Measurements from ENCODE around the gene UXS1.

DNA sequence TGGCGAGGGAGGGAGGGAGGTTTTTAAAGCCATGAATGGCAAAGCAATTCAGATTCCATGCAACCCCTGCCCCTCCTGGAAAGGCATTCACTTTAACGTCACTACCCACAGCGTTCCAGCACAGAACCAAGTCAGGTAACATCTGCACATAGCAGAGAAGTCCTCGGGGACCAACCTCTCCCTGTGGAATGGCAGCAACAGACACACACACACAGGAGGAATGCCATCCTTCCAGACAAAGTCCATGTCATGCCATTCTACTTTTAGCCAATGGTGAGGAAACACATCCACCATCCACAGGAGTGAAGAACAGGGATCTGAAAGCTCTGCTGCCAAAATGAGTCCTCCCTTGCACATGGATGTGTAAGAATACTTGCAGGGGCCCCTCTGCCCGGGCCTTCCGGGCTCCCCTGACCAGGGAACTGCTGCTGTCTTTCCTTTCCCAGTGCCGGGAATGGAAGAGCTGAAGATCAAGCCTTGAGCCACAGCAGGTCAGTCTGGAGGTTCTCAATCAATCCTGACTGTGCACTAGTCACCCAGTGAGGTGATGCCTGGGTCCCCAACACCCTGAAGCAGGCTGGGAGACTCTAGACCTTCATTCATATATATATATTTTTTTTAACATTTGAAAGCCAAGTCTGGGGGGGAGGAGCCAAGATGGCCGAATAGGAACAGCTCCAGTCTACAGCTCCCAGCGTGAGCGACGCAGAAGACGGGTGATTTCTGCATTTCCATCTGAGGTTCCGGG lies 63.7 kb downstream of the UXS1 start:
- TF ChIP-seq, protein P1, sequence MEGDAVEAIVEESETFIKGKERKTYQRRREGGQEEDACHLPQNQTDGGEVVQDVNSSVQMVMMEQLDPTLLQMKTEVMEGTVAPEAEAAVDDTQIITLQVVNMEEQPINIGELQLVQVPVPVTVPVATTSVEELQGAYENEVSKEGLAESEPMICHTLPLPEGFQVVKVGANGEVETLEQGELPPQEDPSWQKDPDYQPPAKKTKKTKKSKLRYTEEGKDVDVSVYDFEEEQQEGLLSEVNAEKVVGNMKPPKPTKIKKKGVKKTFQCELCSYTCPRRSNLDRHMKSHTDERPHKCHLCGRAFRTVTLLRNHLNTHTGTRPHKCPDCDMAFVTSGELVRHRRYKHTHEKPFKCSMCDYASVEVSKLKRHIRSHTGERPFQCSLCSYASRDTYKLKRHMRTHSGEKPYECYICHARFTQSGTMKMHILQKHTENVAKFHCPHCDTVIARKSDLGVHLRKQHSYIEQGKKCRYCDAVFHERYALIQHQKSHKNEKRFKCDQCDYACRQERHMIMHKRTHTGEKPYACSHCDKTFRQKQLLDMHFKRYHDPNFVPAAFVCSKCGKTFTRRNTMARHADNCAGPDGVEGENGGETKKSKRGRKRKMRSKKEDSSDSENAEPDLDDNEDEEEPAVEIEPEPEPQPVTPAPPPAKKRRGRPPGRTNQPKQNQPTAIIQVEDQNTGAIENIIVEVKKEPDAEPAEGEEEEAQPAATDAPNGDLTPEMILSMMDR (IDR thresholded peaks at IDR 0.05): no peak
- TF ChIP-seq POLR2A (IDR thresholded peaks at IDR 0.05): no peak
